A549 (cell line): ENCODE results near the gene HMX1. TPM values are rescaled to one million over a fixed set of nuclear protein-coding genes. Genes with fewer than 3 reads are reported as not detected.
A peak's percentile ranks its signal among the peaks of the same experiment; 100 is the strongest.

ENCODE experiments used
- ATAC-seq, 2 experiments: fragments of 200-7000 bp in 1 of 2; fragments of >200 bp in 1 of 2; cut with Nextera tagmentation in 1 of 2; cut with Tn5 transposase in 1 of 2; 3 replicates each; pipeline versions ENCODE4 v1.8.0 to v1.9.1; 2018 to 2020; ENCODE audit warnings: mild to moderate bottlenecking in 1 of 2, moderate library complexity in 1 of 2
- CTCF ChIA-PET: fragments of 300-600 bp; sonication (Branson Sonifier 250); formaldehyde crosslinking; extraction: SDS; loops from one replicate; lab custom pipeline; 2021; ENCODE audit warnings: antibody characterized with exemption, inconsistent platforms; lab: Yijun Ruan, JAX
- POLR2A ChIA-PET: fragments of 350-600 bp; formaldehyde crosslinking; extraction: SDS; loops from one replicate; lab custom pipeline; 2021; ENCODE audit warnings: antibody characterized with exemption, inconsistent platforms; lab: Yijun Ruan, JAX
- DNase-seq, 2 experiments: peaks; one replicate each; pipeline versions ENCODE4 v3.0.0 to v3.0.0-alpha.2; 2011 to 2016; ENCODE audit warnings: low read depth in 1 of 2, low spot score in 1 of 2
- FAIRE-seq: peaks from 2 replicates; lab custom pipeline; 2011; peaks lifted over from hg19 to GRCh38; lab: Jason Lieb, UNC
- H3K27ac ChIP-seq, 2 experiments: fragments of >200 bp; sonication (Bioruptor Twin); formaldehyde crosslinking; 3 replicates each; pipeline ENCODE4 v1.5.1; 2016 to 2017
- H3K4me1 ChIP-seq: fragments of >200 bp; sonication (Bioruptor Twin); formaldehyde crosslinking; 3 replicates; pipeline ENCODE4 v1.6.1; 2016
- H3K4me2 ChIP-seq: fragments of >200 bp; sonication (Bioruptor Twin); formaldehyde crosslinking; 3 replicates; pipeline ENCODE4 v1.6.1; 2016
- H3K4me3 ChIP-seq: fragments of >200 bp; sonication (Bioruptor Twin); formaldehyde crosslinking; 3 replicates; pipeline ENCODE4 v1.5.1; 2016
- H3K9me3 ChIP-seq: fragments of >200 bp; sonication (Bioruptor Twin); formaldehyde crosslinking; 3 replicates; pipeline ENCODE4 v1.6.1; 2016
- ATOH8 ChIP-seq: fragments of 250-450 bp; sonication (Bioruptor Pico); IDR thresholded peaks from 2 replicates; pipeline ENCODE4 v1.5.0; 2020; ENCODE audit warnings: low read depth, mild to moderate bottlenecking, moderate library complexity
- BHLHE40 ChIP-seq: IDR thresholded peaks from 2 replicates; pipeline ENCODE4 v1.6.1; 2012; ENCODE audit warnings: low read depth, low read length, inconsistent platforms
- CBX2 ChIP-seq: fragments of 200-600 bp; sonication (generic); IDR thresholded peaks from 2 replicates; pipeline ENCODE4 v1.6.1; 2016; ENCODE audit warnings: low read depth, mild to moderate bottlenecking, borderline replicate concordance
- CEBPB ChIP-seq, 2 experiments: fragments of >200 bp in 1 of 2; sonication (Bioruptor Twin) in 1 of 2; formaldehyde crosslinking in 1 of 2; IDR thresholded peaks; 2 replicates each; pipeline ENCODE4 v1.6.1; 2012 to 2016
- E2F6 ChIP-seq: IDR thresholded peaks from 2 replicates; pipeline ENCODE4 v1.6.1; 2012; ENCODE audit warnings: low read depth, borderline replicate concordance
- EP300 ChIP-seq, 2 experiments: fragments of >200 bp; sonication (Bioruptor Twin); formaldehyde crosslinking; IDR thresholded peaks; 2 replicates in 1 of 2; 3 replicates in 1 of 2; pipeline ENCODE4 v1.6.1; 2016 to 2017
- FOSB ChIP-seq: fragments of 250-450 bp; sonication (Bioruptor Pico); IDR thresholded peaks from 2 replicates; pipeline ENCODE4 v1.5.0; 2020; ENCODE audit warnings: mild to moderate bottlenecking, moderate library complexity
- GATA3 ChIP-seq: IDR thresholded peaks from 2 replicates; pipeline ENCODE4 v1.6.1; 2012; ENCODE audit warnings: borderline replicate concordance
- HDAC2 ChIP-seq: fragments of 200-600 bp; sonication (generic); IDR thresholded peaks from 2 replicates; pipeline ENCODE4 v1.6.1; 2016
- HES2 ChIP-seq: fragments of >200 bp; sonication (Bioruptor Twin); formaldehyde crosslinking; IDR thresholded peaks from 2 replicates; pipeline ENCODE4 v1.6.1; 2016
- HOXB13 ChIP-seq: fragments of 250-450 bp; sonication (Bioruptor Pico); IDR thresholded peaks from 2 replicates; pipeline ENCODE4 v1.5.0; 2020; ENCODE audit warnings: low read depth, mild to moderate bottlenecking, moderate library complexity
- JUNB ChIP-seq: fragments of >200 bp; sonication (Bioruptor Twin); formaldehyde crosslinking; IDR thresholded peaks from 2 replicates; pipeline ENCODE4 v1.6.1; 2016
- MAFK ChIP-seq: fragments of 450-650 bp; IDR thresholded peaks from 2 replicates; pipeline ENCODE4 v1.6.1; 2014; ENCODE audit not compliant: partially characterized antibody
- MAZ ChIP-seq: fragments of 150-350 bp; IDR thresholded peaks from 2 replicates; pipeline ENCODE4 v1.6.1; 2014; ENCODE audit warnings: antibody characterized with exemption, low read depth, low read length, borderline replicate concordance
- NPAS2 ChIP-seq: fragments of 250-450 bp; sonication (Bioruptor Pico); IDR thresholded peaks from 2 replicates; pipeline ENCODE4 v1.8.0; 2022; ENCODE audit warnings: mild to moderate bottlenecking, moderate library complexity, borderline replicate concordance
- NR3C1 ChIP-seq: fragments of >200 bp; sonication (Bioruptor Twin); formaldehyde crosslinking; IDR thresholded peaks from 3 replicates; pipeline ENCODE4 v1.6.1; 2017
- RAD21 ChIP-seq, 2 experiments: fragments of >200 bp in 1 of 2; sonication (Bioruptor Twin) in 1 of 2; formaldehyde crosslinking in 1 of 2; IDR thresholded peaks in 1 of 2; conservative IDR thresholded peaks in 1 of 2; 2 replicates in 1 of 2; 3 replicates in 1 of 2; pipeline ENCODE4 v1.6.1; 2012 to 2018; ENCODE audit warnings: inconsistent platforms in 1 of 2
- RARB ChIP-seq: fragments of 250-450 bp; sonication (Bioruptor Pico); IDR thresholded peaks from 2 replicates; pipeline ENCODE4 v1.8.0; 2021; ENCODE audit warnings: mild to moderate bottlenecking, moderate library complexity
- RFX5 ChIP-seq: fragments of 450-650 bp; IDR thresholded peaks from 2 replicates; pipeline ENCODE4 v1.7.1; 2014; ENCODE audit warnings: antibody characterized with exemption, mild to moderate bottlenecking, moderate library complexity
- USF2 ChIP-seq: fragments of 450-650 bp; IDR thresholded peaks from 2 replicates; pipeline ENCODE4 v1.6.1; 2014; ENCODE audit warnings: antibody characterized with exemption
- ZC3H11A ChIP-seq: fragments of 450-650 bp; IDR thresholded peaks from 2 replicates; pipeline ENCODE4 v1.6.1; 2014; ENCODE audit warnings: antibody characterized with exemption, mild to moderate bottlenecking
- ZNF302 ChIP-seq: fragments of 250-450 bp; sonication (Bioruptor Pico); IDR thresholded peaks from 2 replicates; pipeline ENCODE4 v1.9.0; 2021; ENCODE audit warnings: inconsistent platforms, mild to moderate bottlenecking, moderate library complexity
- WGBS: methylation state at CpG from one replicate; pipeline ENCODE4 v1.1.6; 2017; ENCODE audit errors: missing lambda C conversion rate; 5-methylcytosine and 5-hydroxymethylcytosine counted together
- polyA plus RNA-seq, 4 experiments: library from polyadenylated mRNA; depleted of rRNA in 3 of 4; stranded (reverse); fragments of >200 nt; fragmentation: RNase III in 1 of 4; extraction: RNeasy Plus Mini Kit Qiagen cat#74134 plus additional on column Dnase treatment in 1 of 4; gene quantifications; 2 replicates in 3 of 4; 3 replicates in 1 of 4; pipeline ENCODE4 v1.2.3, GENCODE V29; 2011 to 2017

HMX1 gene
- polyA plus RNA-seq, 2 of the 4 experiments (the other 2 are of a cell fraction), result 0.06 TPM; not detected in 1

GRCh38 chr4:8912089-8912455, 40.4 kb upstream of the HMX1 start:
- no peak for FAIRE-seq
- CTCF ChIA-PET, result no interaction called here
- no CpG with 5 or more reads among the region's 5 CpGs for WGBS

GRCh38 chr4:8911316-8912088, 39.9 kb upstream of the HMX1 start:
- peaks cover 6% of the 10 kb centered on the region; the same call in 1 of the 3 replicates for H3K4me1 ChIP-seq
- no peak overlapping the region for H3K27ac ChIP-seq
- H3K4me2 ChIP-seq, result no peak overlapping the region
- H3K4me3 ChIP-seq, result no peak overlapping the region
- no peaks in the 10 kb centered on the region for H3K9me3 ChIP-seq
- WGBS, result 77% methylated on average over 10 of the region's 31 CpGs
- ATAC-seq, result no peak
- ChIA-PET POLR2A (no interaction called here), CTCF (no interaction called here)
- DNase-seq, result no peak
- no peak for FAIRE-seq
- TF ChIP-seq MAZ (no peak), EP300 (IDR thresholded peaks at IDR 0.05) (no peak), HOXB13 (no peak), JUNB (no peak), ZC3H11A (no peak), RFX5 (no peak)

More at GRCh38 chr4:8912089-8912455, 40.4 kb upstream of the HMX1 start:
- ATAC-seq, result no peak
- H3K4me2 ChIP-seq, result no peak overlapping the region
- no peak for TF ChIP-seq HDAC2
- no peak for TF ChIP-seq USF2
- TF ChIP-seq ATOH8 (CRISPR knock-in tag), result no peak
- no peak for TF ChIP-seq E2F6
- no peak for TF ChIP-seq ZNF302 (CRISPR knock-in tag)
- TF ChIP-seq FOSB (CRISPR knock-in tag), result no peak
- no peak for TF ChIP-seq RAD21 (conservative IDR thresholded peaks at IDR 0.05 in 1 of 2, IDR thresholded peaks at IDR 0.05 in 1 of 2)
- TF ChIP-seq RARB (CRISPR knock-in tag), result no peak
- POLR2A ChIA-PET, result no interaction called here
- no peaks in the 10 kb centered on the region for H3K9me3 ChIP-seq
- DNase-seq, result no peak
- no peak overlapping the region for H3K27ac ChIP-seq
- H3K4me1 ChIP-seq, result peaks cover 6% of the 10 kb centered on the region; the same call in 1 of the 3 replicates
- no peak overlapping the region for H3K4me3 ChIP-seq

GRCh38 chr4:8910822-8911315, 39.2 kb upstream of the HMX1 start:
- ATAC-seq (0 out of 6 replicates have a peak, but pooled peaks of 1 of the 2 experiments have one; percentile 19), FAIRE-seq (no peak), DNase-seq (no peak)
- 65% methylated on average over 15 of the region's 15 CpGs for WGBS
- TF ChIP-seq EP300 (IDR thresholded peaks at IDR 0.05) (no peak), MAFK (no peak), NR3C1 (no peak), USF2 (no peak), ZC3H11A (no peak), HES2 (no peak), BHLHE40 (no peak), CEBPB (IDR thresholded peaks at IDR 0.05) (no peak), NPAS2 (CRISPR knock-in tag) (no peak), CBX2 (no peak), GATA3 (no peak)
- no peak overlapping the region for H3K4me2 ChIP-seq
- ChIA-PET CTCF (no interaction called here), POLR2A (no interaction called here)
- H3K9me3 ChIP-seq, result no peaks in the 10 kb centered on the region
- no peak overlapping the region for H3K4me3 ChIP-seq
- peaks cover 6% of the 10 kb centered on the region; the same call in 1 of the 3 replicates for H3K4me1 ChIP-seq
- H3K27ac ChIP-seq, result no peak overlapping the region
